HCT116 (cell line): ENCODE data around the gene RHOD. TPM values are rescaled to one million over a fixed set of nuclear protein-coding genes. Genes with fewer than 3 reads are reported as not detected.

Source experiments
- ATAC-seq: fragments of 200-7000 bp; cut with Tn5 transposase; 2 replicates; pipeline ENCODE4 v1.9.1; 2020; ENCODE audit warnings: mild to moderate bottlenecking, moderate library complexity
- BruUV-seq: library from RNA; stranded (reverse); fragments of 400-500 nt; replicated peaks from 2 replicates; lab custom pipeline; 2021; lab: Mats Ljungman, UMichigan
- CTCF ChIA-PET: fragments of 300-600 bp; sonication (Branson Sonifier 250); formaldehyde crosslinking; loops from one replicate; lab custom pipeline; 2021; ENCODE audit warnings: antibody characterized with exemption; lab: Charles Lee
- POLR2A ChIA-PET: fragments of 300-600, 350-600 bp; sonication (Branson Sonifier 250); formaldehyde crosslinking; loops from one replicate; lab custom pipeline; 2021; ENCODE audit warnings: antibody characterized with exemption; lab: Charles Lee
- RAD21 ChIA-PET, 2 experiments: fragments of 300-600 bp; sonication (Branson Sonifier 250); formaldehyde crosslinking; loops; one replicate each; lab custom pipeline; 2023; ENCODE audit warnings: low total read pairs in 2 of 2; ENCODE audit not compliant: uncharacterized antibody in 2 of 2, unreplicated experiment in 2 of 2, low non-redundant PET in 1 of 2; lab: Charles Lee
- DNase-seq: peaks from one replicate; pipeline ENCODE4 v3.0.0-alpha.2; 2010; ENCODE audit warnings: low read depth, low spot score
- H2AFZ ChIP-seq: fragments of 200-600 bp; shearing (Covaris generic), sonication (generic); 2 replicates; pipeline ENCODE4 v1.6.1; 2017; ENCODE audit warnings: low read depth, mixed run types, mixed read lengths, antibody characterized with exemption, low read length; ENCODE audit not compliant: poor library complexity, severe bottlenecking
- H3K27ac ChIP-seq: 2 replicates; pipeline ENCODE4 v1.5.1; 2012; ENCODE audit warnings: low read depth, low read length
- H3K27me3 ChIP-seq: fragments of 200-600 bp; sonication (generic); 2 replicates; pipeline ENCODE4 v1.6.1; 2016; ENCODE audit warnings: mixed run types, low read length, mixed read lengths; ENCODE audit not compliant: insufficient read depth
- H3K36me3 ChIP-seq, 2 experiments: fragments of 200-500 bp in 1 of 2; fragments of 200-600 bp in 1 of 2; sonication (Bioruptor generic) in 1 of 2; sonication (generic) in 1 of 2; 2 replicates each; pipeline versions ENCODE4 v1.5.1 to v1.6.1; 2014 to 2016; ENCODE audit warnings: low read length in 2 of 2, inconsistent platforms in 1 of 2, mixed read lengths in 1 of 2, mixed run types in 1 of 2; ENCODE audit not compliant: insufficient read depth in 2 of 2, control insufficient read depth in 1 of 2
- H3K4me1 ChIP-seq, 2 experiments: fragments of 200-600 bp in 1 of 2; sonication (generic) in 1 of 2; 2 replicates each; pipeline versions ENCODE4 v1.5.1 to v1.6.1; 2012 to 2017; ENCODE audit warnings: low read length in 2 of 2, inconsistent platforms in 1 of 2, mild to moderate bottlenecking in 1 of 2, mixed read lengths in 1 of 2, mixed run types in 1 of 2, moderate library complexity in 1 of 2; ENCODE audit not compliant: insufficient read depth in 2 of 2, control insufficient read depth in 1 of 2
- H3K4me2 ChIP-seq: fragments of 200-600 bp; sonication (generic); 2 replicates; pipeline ENCODE4 v1.6.1; 2017; ENCODE audit warnings: mixed run types, low read length, mixed read lengths
- H3K4me3 ChIP-seq, 2 experiments: fragments of 200-600 bp in 1 of 2; sonication (generic) in 1 of 2; replicated peaks in 1 of 2; 2 replicates each; pipeline ENCODE4 v1.5.1; 2011 to 2016; ENCODE audit warnings: low read length in 2 of 2, control low read depth in 1 of 2, low read depth in 1 of 2, mild to moderate bottlenecking in 1 of 2, mixed read lengths in 1 of 2, mixed run types in 1 of 2
- H3K79me2 ChIP-seq: fragments of 200-600 bp; sonication (generic); 2 replicates; pipeline ENCODE4 v1.6.1; 2017; ENCODE audit warnings: mild to moderate bottlenecking, mixed run types, low read length, moderate library complexity, mixed read lengths; ENCODE audit not compliant: insufficient read depth
- H3K9ac ChIP-seq: fragments of 200-600 bp; sonication (generic); 2 replicates; pipeline ENCODE4 v1.6.1; 2016; ENCODE audit warnings: low read length, mixed read lengths
- H3K9me2 ChIP-seq: fragments of 200-600 bp; sonication (generic), shearing (Covaris generic); 2 replicates; pipeline ENCODE4 v1.6.1; 2017; ENCODE audit warnings: mixed run types, mild to moderate bottlenecking, moderate library complexity; ENCODE audit not compliant: insufficient read depth
- H3K9me3 ChIP-seq, 2 experiments: fragments of 200-500 bp in 1 of 2; fragments of 200-600 bp in 1 of 2; sonication (Bioruptor generic) in 1 of 2; sonication (generic) in 1 of 2; 2 replicates each; pipeline ENCODE4 v1.6.1; 2014 to 2017; ENCODE audit warnings: low read length in 2 of 2, mixed read lengths in 2 of 2, inconsistent platforms in 1 of 2, low read depth in 1 of 2, mild to moderate bottlenecking in 1 of 2, mixed run types in 1 of 2, moderate library complexity in 1 of 2; ENCODE audit not compliant: control insufficient read depth in 1 of 2, insufficient read depth in 1 of 2
- H4K20me1 ChIP-seq: fragments of 200-600 bp; sonication (generic), shearing (Covaris generic); 2 replicates; pipeline ENCODE4 v1.6.1; 2017; ENCODE audit warnings: mixed run types, mild to moderate bottlenecking, moderate library complexity; ENCODE audit not compliant: insufficient read depth
- CEBPB ChIP-seq: IDR thresholded peaks from 2 replicates; pipeline ENCODE4 v1.6.1; 2012; ENCODE audit warnings: low read depth
- ELF1 ChIP-seq: IDR thresholded peaks from 2 replicates; pipeline ENCODE4 v1.6.1; 2012; ENCODE audit warnings: low read depth, borderline replicate concordance
- EZH2 ChIP-seq: fragments of 200-600 bp; sonication (generic); IDR thresholded peaks from 2 replicates; pipeline ENCODE4 v1.6.1; 2017; ENCODE audit warnings: antibody characterized with exemption, mixed run types
- EZH2phosphoT487 ChIP-seq: fragments of 200-600 bp; IDR thresholded peaks from 2 replicates; pipeline ENCODE4 v1.6.1; 2018; ENCODE audit warnings: antibody characterized with exemption, borderline replicate concordance
- FOSL1 ChIP-seq: IDR thresholded peaks from 2 replicates; pipeline ENCODE4 v1.6.1; 2012; ENCODE audit warnings: low read depth
- POLR2A ChIP-seq: IDR thresholded peaks from 2 replicates; pipeline ENCODE4 v1.7.0; 2011; ENCODE audit warnings: borderline replicate concordance; ENCODE audit not compliant: insufficient read depth, insufficient read length; ENCODE audit errors: extremely low read depth
- SIN3A ChIP-seq: IDR thresholded peaks from 2 replicates; pipeline ENCODE4 v1.6.1; 2012; ENCODE audit warnings: low read depth
- SP1 ChIP-seq: IDR thresholded peaks from 2 replicates; pipeline ENCODE4 v1.6.1; 2012; ENCODE audit warnings: low read depth
- ZNF274 ChIP-seq: fragments of 200-500 bp; sonication (Bioruptor generic); IDR thresholded peaks from 2 replicates; pipeline ENCODE4 v1.6.1; 2014; ENCODE audit warnings: mild to moderate bottlenecking, low read depth, low read length, inconsistent platforms
- intact Hi-C: fragments of 100-400 bp; cut with micrococcal nuclease; formaldehyde crosslinking; loops from 2 replicates; pipeline ENCODE4 v1.10.0; 2022
- total RNA-seq: library from RNA; stranded (reverse); gene quantifications from one replicate; pipeline ENCODE4 v1.2.1, GENCODE V29; 2021; ENCODE audit not compliant: unreplicated experiment
- TF ChIP-seq, protein P1 (sequence below): IDR thresholded peaks from 2 replicates; pipeline ENCODE4 v1.6.1; 2011; ENCODE audit warnings: mild to moderate bottlenecking, low read length, moderate library complexity; ENCODE audit not compliant: insufficient replicate concordance; ENCODE audit errors: extremely low read depth
- TF ChIP-seq, protein P2 (sequence below): IDR thresholded peaks from 2 replicates; pipeline ENCODE4 v1.6.1; 2012; ENCODE audit warnings: low read depth

RHOD gene
- total RNA-seq, 1 experiment from 2014 or later, result 42.0 TPM

DNA sequence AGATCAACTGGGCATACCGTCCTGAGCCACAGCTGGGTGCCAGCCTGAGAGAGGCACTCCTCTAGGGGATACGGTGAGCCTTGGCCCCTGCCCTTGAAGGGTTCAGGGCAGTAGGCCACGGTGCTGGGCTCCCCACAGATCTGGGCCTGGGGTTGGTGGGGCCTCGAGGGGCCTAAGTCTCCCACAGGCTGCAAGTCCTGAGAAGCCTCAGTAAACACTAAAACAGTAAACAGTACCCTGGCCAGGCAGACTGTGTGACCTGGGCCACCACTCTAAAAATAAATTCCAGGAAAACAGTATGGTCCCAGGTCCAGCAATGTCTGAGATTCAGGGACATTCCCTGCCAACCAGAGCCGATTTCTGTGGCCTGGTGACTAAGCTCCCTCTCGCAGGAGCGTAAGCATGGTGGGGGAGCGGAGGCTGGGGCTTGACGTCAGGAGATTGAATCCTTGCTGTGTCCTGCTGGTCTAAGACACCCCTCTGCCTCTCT is 2.3 kb upstream of the RHOD start:
- DNase-seq (no peak), ATAC-seq (no peak)
- BruUV-seq, result no TSS peak

More for the DNA sequence above, 2.3 kb upstream of the RHOD start:
- Histone ChIP-seq H3K4me1 (peaks cover 24 to 50% of the 10 kb centered on the region in 2 experiments), H3K79me2 (peaks cover 22% of the 10 kb centered on the region), H3K9me3 (no peaks in the 10 kb centered on the region), H4K20me1 (no peaks in the 10 kb centered on the region), H3K27ac (peak overlapping the region; percentile 47), H3K4me3 (no peak overlapping the region), H3K27me3 (no peaks in the 10 kb centered on the region), H3K36me3 (no peaks in the 10 kb centered on the region), H3K9ac (0 out of 2 replicates have a peak overlapping the region, but pooled peaks have one; percentile 89), H2AFZ (no peak overlapping the region)
- CTCF ChIA-PET, result interaction anchor here (1.0 to 3.5 kb wide), 11 partner anchors 8 to 376 kb away, joined by 3 to 16 read pairs (median 4); no protein-coding TSS in a partner anchor
- TF ChIP-seq SP1 (no peak), EZH2phosphoT487 (no peak), CEBPB (no peak), POLR2A (no peak), SIN3A (no peak), ELF1 (no peak), EZH2 (no peak), FOSL1 (no peak), ZNF274 (no peak)
- TF ChIP-seq, protein P1, sequence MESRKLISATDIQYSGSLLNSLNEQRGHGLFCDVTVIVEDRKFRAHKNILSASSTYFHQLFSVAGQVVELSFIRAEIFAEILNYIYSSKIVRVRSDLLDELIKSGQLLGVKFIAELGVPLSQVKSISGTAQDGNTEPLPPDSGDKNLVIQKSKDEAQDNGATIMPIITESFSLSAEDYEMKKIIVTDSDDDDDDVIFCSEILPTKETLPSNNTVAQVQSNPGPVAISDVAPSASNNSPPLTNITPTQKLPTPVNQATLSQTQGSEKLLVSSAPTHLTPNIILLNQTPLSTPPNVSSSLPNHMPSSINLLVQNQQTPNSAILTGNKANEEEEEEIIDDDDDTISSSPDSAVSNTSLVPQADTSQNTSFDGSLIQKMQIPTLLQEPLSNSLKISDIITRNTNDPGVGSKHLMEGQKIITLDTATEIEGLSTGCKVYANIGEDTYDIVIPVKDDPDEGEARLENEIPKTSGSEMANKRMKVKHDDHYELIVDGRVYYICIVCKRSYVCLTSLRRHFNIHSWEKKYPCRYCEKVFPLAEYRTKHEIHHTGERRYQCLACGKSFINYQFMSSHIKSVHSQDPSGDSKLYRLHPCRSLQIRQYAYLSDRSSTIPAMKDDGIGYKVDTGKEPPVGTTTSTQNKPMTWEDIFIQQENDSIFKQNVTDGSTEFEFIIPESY, result no peak
- TF ChIP-seq, protein P2, sequence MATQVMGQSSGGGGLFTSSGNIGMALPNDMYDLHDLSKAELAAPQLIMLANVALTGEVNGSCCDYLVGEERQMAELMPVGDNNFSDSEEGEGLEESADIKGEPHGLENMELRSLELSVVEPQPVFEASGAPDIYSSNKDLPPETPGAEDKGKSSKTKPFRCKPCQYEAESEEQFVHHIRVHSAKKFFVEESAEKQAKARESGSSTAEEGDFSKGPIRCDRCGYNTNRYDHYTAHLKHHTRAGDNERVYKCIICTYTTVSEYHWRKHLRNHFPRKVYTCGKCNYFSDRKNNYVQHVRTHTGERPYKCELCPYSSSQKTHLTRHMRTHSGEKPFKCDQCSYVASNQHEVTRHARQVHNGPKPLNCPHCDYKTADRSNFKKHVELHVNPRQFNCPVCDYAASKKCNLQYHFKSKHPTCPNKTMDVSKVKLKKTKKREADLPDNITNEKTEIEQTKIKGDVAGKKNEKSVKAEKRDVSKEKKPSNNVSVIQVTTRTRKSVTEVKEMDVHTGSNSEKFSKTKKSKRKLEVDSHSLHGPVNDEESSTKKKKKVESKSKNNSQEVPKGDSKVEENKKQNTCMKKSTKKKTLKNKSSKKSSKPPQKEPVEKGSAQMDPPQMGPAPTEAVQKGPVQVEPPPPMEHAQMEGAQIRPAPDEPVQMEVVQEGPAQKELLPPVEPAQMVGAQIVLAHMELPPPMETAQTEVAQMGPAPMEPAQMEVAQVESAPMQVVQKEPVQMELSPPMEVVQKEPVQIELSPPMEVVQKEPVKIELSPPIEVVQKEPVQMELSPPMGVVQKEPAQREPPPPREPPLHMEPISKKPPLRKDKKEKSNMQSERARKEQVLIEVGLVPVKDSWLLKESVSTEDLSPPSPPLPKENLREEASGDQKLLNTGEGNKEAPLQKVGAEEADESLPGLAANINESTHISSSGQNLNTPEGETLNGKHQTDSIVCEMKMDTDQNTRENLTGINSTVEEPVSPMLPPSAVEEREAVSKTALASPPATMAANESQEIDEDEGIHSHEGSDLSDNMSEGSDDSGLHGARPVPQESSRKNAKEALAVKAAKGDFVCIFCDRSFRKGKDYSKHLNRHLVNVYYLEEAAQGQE, result no peak
- TF ChIP-seq, all 23 proteins: peak for 0
- ChIA-PET RAD21 (interaction anchor here (0.7 to 1.4 kb wide), 2 partner anchors 19 to 21 kb away, joined by 3 to 4 read pairs; no protein-coding TSS in a partner anchor), POLR2A (interaction anchor here (0.9 to 1.5 kb wide), 3 partner anchors 10 to 184 kb away, joined by 3 to 5 read pairs (median 3); partner anchors contain the start of gene KDM2A)
- Histone ChIP-seq H3K9me2 (no peaks in the 10 kb centered on the region), H3K4me2 (peak overlapping the region; percentile 99)
- intact Hi-C loops, result loop anchor here (2.0 to 10.0 kb wide), 2 partner anchors 190 to 262 kb away; no protein-coding TSS in a partner anchor
